ENCODE measurements around the gene POLK. TPM values are rescaled to one million over a fixed set of nuclear protein-coding genes. Genes with fewer than 3 reads are reported as not detected.

Gene POLK
- total RNA-seq, 2 experiments from 2014 or later, result 30.4 to 32.4 TPM

- H3K36me3 Mint-ChIP-seq, result peaks cover 4% of the 10 kb centered on the region
- peaks cover 6% of the 10 kb centered on the region for H3K4me1 Mint-ChIP-seq
- CTCF ChIA-PET, result no interaction called here
- DNase-seq (no peak), ATAC-seq (no peak)
- no peaks in the 10 kb centered on the region for H3K27me3 Mint-ChIP-seq
- H3K9me3 Mint-ChIP-seq (ENCODE audit: low read depth), result no peaks in the 10 kb centered on the region
- H3K27ac Mint-ChIP-seq, result no peak overlapping the region
- no peak overlapping the region for H3K4me3 Mint-ChIP-seq
Observed at GRCh38 chr5:75630875-75631274, 119.2 kb downstream of the POLK start.

GRCh38 chr5:75632321-75632720 lies 120.6 kb downstream of the POLK start:
- H3K4me3 Mint-ChIP-seq, result no peak overlapping the region

GRCh38 chr5:75637949-75638348 lies 126.3 kb downstream of the POLK start:
- CTCF ChIA-PET, result no interaction called here
- DNase-seq (no peak), ATAC-seq (no peak)
- H3K27ac Mint-ChIP-seq, result no peak overlapping the region
- H3K4me3 Mint-ChIP-seq, result no peak overlapping the region
- no peaks in the 10 kb centered on the region for H3K4me1 Mint-ChIP-seq
- H3K9me3 Mint-ChIP-seq (ENCODE audit: low read depth), result no peaks in the 10 kb centered on the region
- H3K36me3 Mint-ChIP-seq, result peaks cover 4% of the 10 kb centered on the region
- no peaks in the 10 kb centered on the region for H3K27me3 Mint-ChIP-seq

More at GRCh38 chr5:75632321-75632720, 120.6 kb downstream of the POLK start:
- no peak for ATAC-seq
- no peak overlapping the region for H3K27ac Mint-ChIP-seq
- no peak for DNase-seq
- no peaks in the 10 kb centered on the region for H3K9me3 Mint-ChIP-seq (ENCODE audit: low read depth)
- H3K36me3 Mint-ChIP-seq, result peaks cover 4% of the 10 kb centered on the region
- H3K27me3 Mint-ChIP-seq, result no peaks in the 10 kb centered on the region
- peaks cover under 1% of the 10 kb centered on the region for H3K4me1 Mint-ChIP-seq
- CTCF ChIA-PET, result no interaction called here

- DNase-seq, result no peak
- H3K27ac Mint-ChIP-seq, result no peak overlapping the region
- no peak overlapping the region for H3K4me3 Mint-ChIP-seq
- no peaks in the 10 kb centered on the region for H3K9me3 Mint-ChIP-seq (ENCODE audit: low read depth)
- no peak for ATAC-seq
- H3K27me3 Mint-ChIP-seq, result no peaks in the 10 kb centered on the region
- peaks cover 3% of the 10 kb centered on the region for H3K36me3 Mint-ChIP-seq
- H3K4me1 Mint-ChIP-seq, result no peaks in the 10 kb centered on the region
- CTCF ChIA-PET, result no interaction called here
Observed at GRCh38 chr5:75639535-75640311, 128.0 kb downstream of the POLK start.

- Mint-ChIP-seq H3K9me3 (ENCODE audit: low read depth) (no peaks in the 10 kb centered on the region), H3K36me3 (peaks cover 1% of the 10 kb centered on the region)
Observed at GRCh38 chr5:75640395-75640794, 128.7 kb downstream of the POLK start.

GRCh38 chr5:75640826-75641225 lies 129.1 kb downstream of the POLK start:
- DNase-seq (no peak), ATAC-seq (no peak)
- Mint-ChIP-seq H3K27ac (no peak overlapping the region), H3K27me3 (no peaks in the 10 kb centered on the region), H3K36me3 (peaks cover 1% of the 10 kb centered on the region), H3K9me3 (ENCODE audit: low read depth) (no peaks in the 10 kb centered on the region), H3K4me1 (no peaks in the 10 kb centered on the region), H3K4me3 (no peak overlapping the region)
- CTCF ChIA-PET, result no interaction called here

More at GRCh38 chr5:75640395-75640794, 128.7 kb downstream of the POLK start:
- Mint-ChIP-seq H3K27ac (no peak overlapping the region), H3K4me3 (no peak overlapping the region), H3K4me1 (no peaks in the 10 kb centered on the region), H3K27me3 (no peaks in the 10 kb centered on the region)
- CTCF ChIA-PET, result no interaction called here
- DNase-seq, result no peak
- ATAC-seq, result no peak

- no peak for ATAC-seq
- peaks cover 1% of the 10 kb centered on the region for H3K36me3 Mint-ChIP-seq
- peaks cover 3% of the 10 kb centered on the region for H3K4me1 Mint-ChIP-seq
- H3K27ac Mint-ChIP-seq, result no peak overlapping the region
- H3K4me3 Mint-ChIP-seq, result no peak overlapping the region
- DNase-seq, result no peak
- no peaks in the 10 kb centered on the region for H3K27me3 Mint-ChIP-seq
- CTCF ChIA-PET, result no interaction called here
- H3K9me3 Mint-ChIP-seq (ENCODE audit: low read depth), result no peaks in the 10 kb centered on the region
Observed at GRCh38 chr5:75648712-75649111, 137.0 kb downstream of the POLK start.

Other genes with a start within 250 kb of the POLK start
- 10 to 100 TPM; 69.5 to 99.8 TPM for gene HMGCR, start 174.7 kb upstream of the POLK start, total RNA-seq
- gene CERT1, start 262 bp upstream of the POLK start, total RNA-seq, result 10 to 100 TPM; 27.4 to 28.4 TPM
- gene ANKDD1B, start 99.6 kb downstream of the POLK start, total RNA-seq, result not detected
- gene POC5, start 205.5 kb downstream of the POLK start, total RNA-seq, result 10 to 100 TPM; 19.0 to 21.6 TPM

Measured in activated CD8-positive, alpha-beta memory T cell treated with anti-CD3 and anti-CD28 coated beads, Interleukin-2, amount 10 ng/mL, durations not matched to agents 7 days and 5 days (primary cell).